Measurements from ENCODE around the gene PVALEF. TPM values are rescaled to one million over a fixed set of nuclear protein-coding genes. Genes with fewer than 3 reads are reported as not detected.

Gene PVALEF
- total RNA-seq, 1 experiment from 2014 or later, result not detected

GRCh38 chr17:81127133-81127455 lies 38.2 kb upstream of the PVALEF start:
- in situ Hi-C loops (cut with HindIII; ENCODE audit: low pct_unique_long_range_greater_than_20kb, low sequenced_read_pairs), result no loop called here
- peaks cover 16% of the 10 kb centered on the region for H3K4me1 ChIP-seq (ENCODE audit: control insufficient read depth, insufficient read depth, low read length)
- POLR2A ChIA-PET, result no interaction called here
- no peak for TF ChIP-seq POLR2AphosphoS5 (IDR thresholded peaks at IDR 0.05; ENCODE audit: low read depth, low read length)
- no peak for TF ChIP-seq TCF7L2 (IDR thresholded peaks at IDR 0.05; ENCODE audit: low read depth, low read length)
- TF ChIP-seq CTCF (IDR thresholded peaks at IDR 0.05), result no peak
- no peak for TF ChIP-seq SIN3A (IDR thresholded peaks at IDR 0.05; ENCODE audit: borderline replicate concordance, insufficient read depth, low read depth, low read length)
- CTCF ChIA-PET, result no interaction called here
- no peaks in the 10 kb centered on the region for H3K36me3 ChIP-seq (ENCODE audit: control insufficient read depth, insufficient read depth, low read length)
- no peaks in the 10 kb centered on the region for H3K9me3 ChIP-seq (ENCODE audit: control insufficient read depth, insufficient read depth, low read depth, low read length)
- no TSS peak for BruUV-seq (replicated peaks)
- H3K27me3 ChIP-seq (ENCODE audit: control insufficient read depth, insufficient read depth, low read length), result no peaks in the 10 kb centered on the region
- no peak overlapping the region for H3K27ac ChIP-seq (ENCODE audit: low read length)
- no peak for DNase-seq (ENCODE audit: low read depth, low spot score)
- ATAC-seq, result no peak
- intact Hi-C loops (cut with micrococcal nuclease; ENCODE audit: unreplicated experiment), result no loop called here
- no peak overlapping the region for H3K4me3 ChIP-seq (ENCODE audit: low read depth in 2 of 2, low read length in 2 of 2)

GRCh38 chr17:81127526-81128177 lies 37.7 kb upstream of the PVALEF start:
- CTCF ChIA-PET, result no interaction called here
- intact Hi-C loops (cut with micrococcal nuclease; ENCODE audit: unreplicated experiment) (no loop called here), in situ Hi-C loops (cut with HindIII; ENCODE audit: low pct_unique_long_range_greater_than_20kb, low sequenced_read_pairs) (no loop called here)
- TF ChIP-seq SIN3A (IDR thresholded peaks at IDR 0.05; ENCODE audit: borderline replicate concordance, insufficient read depth, low read depth, low read length) (no peak), CTCF (IDR thresholded peaks at IDR 0.05) (no peak), POLR2AphosphoS5 (IDR thresholded peaks at IDR 0.05; ENCODE audit: low read depth, low read length) (no peak), TCF7L2 (IDR thresholded peaks at IDR 0.05; ENCODE audit: low read depth, low read length) (no peak)
- TF ChIP-seq, protein P1, sequence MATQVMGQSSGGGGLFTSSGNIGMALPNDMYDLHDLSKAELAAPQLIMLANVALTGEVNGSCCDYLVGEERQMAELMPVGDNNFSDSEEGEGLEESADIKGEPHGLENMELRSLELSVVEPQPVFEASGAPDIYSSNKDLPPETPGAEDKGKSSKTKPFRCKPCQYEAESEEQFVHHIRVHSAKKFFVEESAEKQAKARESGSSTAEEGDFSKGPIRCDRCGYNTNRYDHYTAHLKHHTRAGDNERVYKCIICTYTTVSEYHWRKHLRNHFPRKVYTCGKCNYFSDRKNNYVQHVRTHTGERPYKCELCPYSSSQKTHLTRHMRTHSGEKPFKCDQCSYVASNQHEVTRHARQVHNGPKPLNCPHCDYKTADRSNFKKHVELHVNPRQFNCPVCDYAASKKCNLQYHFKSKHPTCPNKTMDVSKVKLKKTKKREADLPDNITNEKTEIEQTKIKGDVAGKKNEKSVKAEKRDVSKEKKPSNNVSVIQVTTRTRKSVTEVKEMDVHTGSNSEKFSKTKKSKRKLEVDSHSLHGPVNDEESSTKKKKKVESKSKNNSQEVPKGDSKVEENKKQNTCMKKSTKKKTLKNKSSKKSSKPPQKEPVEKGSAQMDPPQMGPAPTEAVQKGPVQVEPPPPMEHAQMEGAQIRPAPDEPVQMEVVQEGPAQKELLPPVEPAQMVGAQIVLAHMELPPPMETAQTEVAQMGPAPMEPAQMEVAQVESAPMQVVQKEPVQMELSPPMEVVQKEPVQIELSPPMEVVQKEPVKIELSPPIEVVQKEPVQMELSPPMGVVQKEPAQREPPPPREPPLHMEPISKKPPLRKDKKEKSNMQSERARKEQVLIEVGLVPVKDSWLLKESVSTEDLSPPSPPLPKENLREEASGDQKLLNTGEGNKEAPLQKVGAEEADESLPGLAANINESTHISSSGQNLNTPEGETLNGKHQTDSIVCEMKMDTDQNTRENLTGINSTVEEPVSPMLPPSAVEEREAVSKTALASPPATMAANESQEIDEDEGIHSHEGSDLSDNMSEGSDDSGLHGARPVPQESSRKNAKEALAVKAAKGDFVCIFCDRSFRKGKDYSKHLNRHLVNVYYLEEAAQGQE (IDR thresholded peaks at IDR 0.05; ENCODE audit: insufficient read depth in 1 of 2, low read depth in 2 of 2, low read length in 1 of 2), result no peak
- Histone ChIP-seq H3K27ac (ENCODE audit: low read length) (no peak overlapping the region), H3K9me3 (ENCODE audit: control insufficient read depth, insufficient read depth, low read depth, low read length) (no peaks in the 10 kb centered on the region), H3K4me1 (ENCODE audit: control insufficient read depth, insufficient read depth, low read length) (peaks cover 16% of the 10 kb centered on the region), H3K36me3 (ENCODE audit: control insufficient read depth, insufficient read depth, low read length) (no peaks in the 10 kb centered on the region), H3K27me3 (ENCODE audit: control insufficient read depth, insufficient read depth, low read length) (no peaks in the 10 kb centered on the region), H3K4me3 (ENCODE audit: low read depth in 2 of 2, low read length in 2 of 2) (no peak overlapping the region)
- BruUV-seq (replicated peaks), result no TSS peak
- ATAC-seq, result no peak
- POLR2A ChIA-PET, result no interaction called here
- DNase-seq (ENCODE audit: low read depth, low spot score), result no peak

Measured in Panc1 (cell line).